Measurements from ENCODE around the gene PLEKHG3.

PLEKHG3 gene

DNA sequence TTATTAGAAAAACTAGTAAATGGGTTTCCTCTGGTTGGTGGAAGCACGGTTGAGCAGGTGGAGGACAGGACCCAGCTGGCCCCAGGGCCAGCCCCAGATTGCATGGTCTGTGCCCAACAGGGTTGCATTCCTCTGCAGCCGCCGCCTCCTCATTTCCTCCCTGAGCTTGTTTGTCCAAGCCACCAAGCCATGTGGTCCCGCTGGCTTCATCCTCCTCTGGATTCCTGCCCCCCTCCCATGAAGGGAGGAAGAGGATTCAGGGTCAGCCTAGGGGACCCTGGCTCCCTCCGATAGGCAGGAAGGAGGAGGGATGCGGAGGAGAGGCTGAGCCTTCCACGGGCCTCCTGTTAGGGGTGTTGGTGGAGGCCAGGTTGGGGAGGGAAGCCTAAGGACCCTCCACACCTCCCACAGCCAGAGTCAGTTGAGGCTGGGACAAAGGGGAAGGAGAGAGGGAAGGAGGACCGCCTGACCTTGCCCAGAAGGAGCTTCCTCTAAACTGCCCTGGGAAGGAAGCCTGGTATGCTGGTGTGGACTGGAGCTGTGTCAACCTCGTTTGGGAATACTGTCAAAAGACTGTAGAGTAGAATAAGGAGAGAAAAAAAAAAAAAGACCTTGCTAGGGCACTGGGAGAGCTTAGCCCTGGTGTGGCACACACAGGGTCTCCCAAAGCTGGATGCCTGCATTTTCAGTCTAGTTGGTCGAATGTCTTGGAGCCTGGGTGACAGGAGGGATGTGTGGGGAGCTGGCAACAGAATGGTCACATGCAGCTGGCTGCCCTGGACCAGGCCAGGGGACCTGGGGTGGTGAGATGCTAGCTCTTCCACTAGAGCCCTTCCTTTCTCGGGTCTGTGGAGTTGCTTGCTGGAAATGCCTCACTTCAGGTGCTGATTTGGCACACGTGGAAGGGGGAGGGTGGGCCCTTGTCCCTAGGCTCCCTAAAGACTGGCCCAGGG lies 42.4 kb downstream of the PLEKHG3 start:
- POLR2A ChIA-PET = interaction anchor here (1.0 kb wide), 1 partner anchor 12 kb away, joined by 3 read pairs; no protein-coding TSS in a partner anchor
- TF ChIP-seq, protein P1, sequence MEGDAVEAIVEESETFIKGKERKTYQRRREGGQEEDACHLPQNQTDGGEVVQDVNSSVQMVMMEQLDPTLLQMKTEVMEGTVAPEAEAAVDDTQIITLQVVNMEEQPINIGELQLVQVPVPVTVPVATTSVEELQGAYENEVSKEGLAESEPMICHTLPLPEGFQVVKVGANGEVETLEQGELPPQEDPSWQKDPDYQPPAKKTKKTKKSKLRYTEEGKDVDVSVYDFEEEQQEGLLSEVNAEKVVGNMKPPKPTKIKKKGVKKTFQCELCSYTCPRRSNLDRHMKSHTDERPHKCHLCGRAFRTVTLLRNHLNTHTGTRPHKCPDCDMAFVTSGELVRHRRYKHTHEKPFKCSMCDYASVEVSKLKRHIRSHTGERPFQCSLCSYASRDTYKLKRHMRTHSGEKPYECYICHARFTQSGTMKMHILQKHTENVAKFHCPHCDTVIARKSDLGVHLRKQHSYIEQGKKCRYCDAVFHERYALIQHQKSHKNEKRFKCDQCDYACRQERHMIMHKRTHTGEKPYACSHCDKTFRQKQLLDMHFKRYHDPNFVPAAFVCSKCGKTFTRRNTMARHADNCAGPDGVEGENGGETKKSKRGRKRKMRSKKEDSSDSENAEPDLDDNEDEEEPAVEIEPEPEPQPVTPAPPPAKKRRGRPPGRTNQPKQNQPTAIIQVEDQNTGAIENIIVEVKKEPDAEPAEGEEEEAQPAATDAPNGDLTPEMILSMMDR (IDR thresholded peaks at IDR 0.05; ENCODE audit: insufficient read depth, low read length, missing control alignments) = no peak
- H3K4me3 ChIP-seq (ENCODE audit: low read depth, low read length) = no peak overlapping the region
- DNase-seq (ENCODE audit: low read depth, low spot score) = no peak
- CTCF ChIA-PET = interaction anchor here (0.7 to 2.2 kb wide), 9 partner anchors 13 to 145 kb away, joined by 3 to 10 read pairs (median 3); no protein-coding TSS in a partner anchor

DNA sequence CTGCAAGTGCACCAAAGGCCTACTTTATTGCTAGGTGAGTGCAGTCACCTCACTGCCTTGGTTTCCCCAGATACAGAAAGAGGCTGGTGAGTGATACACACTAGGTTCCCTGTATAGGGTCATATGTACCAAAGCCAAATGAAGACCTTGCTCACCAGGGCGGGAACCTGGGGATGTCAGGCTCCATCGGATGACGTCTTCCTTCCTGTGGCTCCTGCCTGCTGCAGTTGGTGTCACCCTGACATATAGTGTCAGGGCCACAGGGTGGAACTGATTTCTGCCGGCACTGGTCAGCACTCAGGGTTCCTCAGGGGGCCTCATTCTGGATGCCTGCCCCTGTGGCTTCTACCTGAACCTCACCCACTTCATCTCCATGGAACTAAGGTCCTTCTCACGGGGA lies 43.1 kb downstream of the PLEKHG3 start:
- DNase-seq (ENCODE audit: low read depth, low spot score) = no peak
- no peak overlapping the region for H3K4me3 ChIP-seq (ENCODE audit: low read depth, low read length)
- CTCF ChIA-PET = interaction anchor here (1.3 to 3.5 kb wide), 2 partner anchors 12 to 144 kb away, joined by 3 to 20 read pairs; no protein-coding TSS in a partner anchor
- POLR2A ChIA-PET = no interaction called here
- TF ChIP-seq, protein P1 (IDR thresholded peaks at IDR 0.05; ENCODE audit: insufficient read depth, low read length, missing control alignments) = no peak

DNA sequence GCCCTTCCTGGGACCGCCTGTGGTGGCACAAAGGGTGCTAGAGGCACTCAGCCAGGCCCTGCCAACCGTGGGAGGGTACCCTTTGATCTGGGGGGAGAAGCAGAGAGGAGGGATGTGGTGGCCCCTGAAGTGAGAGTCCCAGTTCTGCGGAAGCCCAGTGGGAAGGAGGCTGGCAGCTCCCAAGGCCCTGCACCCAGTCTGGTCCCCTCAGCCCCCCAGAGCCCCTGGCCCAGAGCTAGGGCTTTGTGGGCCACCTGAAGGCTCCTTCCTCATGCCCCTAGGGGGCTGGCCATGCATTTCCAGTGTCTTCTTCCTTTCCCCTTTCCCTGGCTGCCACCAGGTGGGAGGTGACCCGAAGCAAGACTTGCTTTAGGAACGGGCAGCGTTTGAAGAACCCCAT lies 44.3 kb downstream of the PLEKHG3 start:
- TF ChIP-seq, protein P1 (IDR thresholded peaks at IDR 0.05; ENCODE audit: insufficient read depth, low read length, missing control alignments) = no peak
- no peak for DNase-seq (ENCODE audit: low read depth, low spot score)
- POLR2A ChIA-PET = no interaction called here
- CTCF ChIA-PET = interaction anchor here (3.5 kb wide), 1 partner anchor 11 kb away, joined by 20 read pairs; no protein-coding TSS in a partner anchor
- H3K4me3 ChIP-seq (ENCODE audit: low read depth, low read length) = no peak overlapping the region

DNA sequence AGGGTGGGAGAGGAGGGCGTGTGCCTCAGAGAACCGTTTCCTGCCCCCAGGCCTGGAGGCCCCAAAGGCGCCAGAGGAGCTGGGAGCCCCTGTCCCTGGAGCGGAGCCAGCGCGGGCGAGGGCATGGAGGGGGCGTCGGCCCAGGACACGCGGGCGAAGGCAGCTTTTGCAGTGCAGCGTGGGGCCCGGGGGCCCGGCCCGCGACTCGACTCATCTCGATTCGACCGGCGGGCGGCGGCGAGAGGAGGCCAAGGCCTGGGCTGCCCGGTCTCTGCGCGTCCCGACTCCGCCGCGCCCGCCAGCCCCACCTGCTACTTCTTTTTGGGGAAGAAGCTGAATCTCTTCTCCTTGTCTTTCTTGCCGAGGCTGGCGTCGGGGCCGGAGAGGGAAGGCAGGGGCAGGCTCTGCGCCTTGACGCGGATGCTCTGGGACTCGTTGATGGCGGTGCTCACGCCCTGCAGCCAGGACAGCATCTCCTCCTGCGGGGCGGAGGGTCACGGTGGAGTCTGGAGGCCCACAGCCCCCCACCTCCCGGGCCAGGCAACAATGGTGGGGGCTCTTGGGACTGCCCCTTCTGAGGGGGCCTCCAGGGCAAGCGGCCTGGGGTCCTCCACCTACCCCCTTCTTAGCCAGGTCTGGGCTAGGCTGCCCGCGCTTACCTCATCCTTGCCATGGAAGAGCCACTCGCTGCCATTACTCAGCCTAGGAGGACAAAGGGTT lies 44.9 kb downstream of the PLEKHG3 start:
- no peak overlapping the region for H3K4me3 ChIP-seq (ENCODE audit: low read depth, low read length)
- TF ChIP-seq, protein P1 (IDR thresholded peaks at IDR 0.05; ENCODE audit: insufficient read depth, low read length, missing control alignments) = no peak
- no peak for DNase-seq (ENCODE audit: low read depth, low spot score)
- POLR2A ChIA-PET = no interaction called here
- CTCF ChIA-PET = interaction anchor here (0.8 to 3.5 kb wide), 5 partner anchors 11 to 162 kb away, joined by 3 to 20 read pairs (median 4); no protein-coding TSS in a partner anchor

DNA sequence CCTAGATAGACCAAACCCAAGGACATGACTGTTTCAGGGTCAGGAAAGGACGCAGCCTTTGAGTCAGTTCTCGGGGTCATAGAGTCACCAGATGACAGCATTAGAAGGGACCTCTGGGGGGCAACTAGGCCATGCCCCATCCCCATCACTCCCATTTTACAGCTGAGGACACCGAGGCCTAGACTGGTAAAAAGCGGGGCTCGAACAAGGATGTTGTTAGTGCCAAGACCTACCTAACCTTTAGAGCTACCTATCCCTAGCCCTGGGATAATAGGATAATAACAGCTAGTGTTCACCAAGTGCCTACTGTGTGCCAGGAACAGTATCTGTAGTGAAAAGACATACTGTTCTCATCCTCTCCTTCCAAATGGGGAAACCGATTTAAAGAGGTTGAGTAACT lies 48.7 kb downstream of the PLEKHG3 start:
- DNase-seq (ENCODE audit: low read depth, low spot score) = no peak
- CTCF ChIA-PET = interaction anchor here (0.6 to 1.9 kb wide), 3 partner anchors 9 to 82 kb away, joined by 3 to 6 read pairs (median 3); no protein-coding TSS in a partner anchor
- POLR2A ChIA-PET = no interaction called here
- TF ChIP-seq, protein P1 (IDR thresholded peaks at IDR 0.05; ENCODE audit: insufficient read depth, low read length, missing control alignments) = no peak
- no peak overlapping the region for H3K4me3 ChIP-seq (ENCODE audit: low read depth, low read length)

Data from AG04449 (cell line).